AG09309 (cell line): Measurements from ENCODE around the gene ZNF438.

ENCODE experiments used
- DNase-seq: peaks from one replicate; pipeline ENCODE4 v3.0.0-alpha.2; 2010; ENCODE audit warnings: low read depth
- H3K4me3 ChIP-seq: 2 replicates; pipeline ENCODE4 v1.5.1; 2011; ENCODE audit warnings: mild to moderate bottlenecking, low read depth, low read length, moderate library complexity; ENCODE audit not compliant: control insufficient read depth
- TF ChIP-seq, protein P1 (sequence below): IDR thresholded peaks from 2 replicates; pipeline ENCODE4 v1.5.1; 2011; ENCODE audit warnings: mild to moderate bottlenecking, low read depth, low read length, inconsistent platforms; ENCODE audit not compliant: insufficient read depth, control insufficient read depth; ENCODE audit errors: missing control alignments

Gene ZNF438

DNA sequence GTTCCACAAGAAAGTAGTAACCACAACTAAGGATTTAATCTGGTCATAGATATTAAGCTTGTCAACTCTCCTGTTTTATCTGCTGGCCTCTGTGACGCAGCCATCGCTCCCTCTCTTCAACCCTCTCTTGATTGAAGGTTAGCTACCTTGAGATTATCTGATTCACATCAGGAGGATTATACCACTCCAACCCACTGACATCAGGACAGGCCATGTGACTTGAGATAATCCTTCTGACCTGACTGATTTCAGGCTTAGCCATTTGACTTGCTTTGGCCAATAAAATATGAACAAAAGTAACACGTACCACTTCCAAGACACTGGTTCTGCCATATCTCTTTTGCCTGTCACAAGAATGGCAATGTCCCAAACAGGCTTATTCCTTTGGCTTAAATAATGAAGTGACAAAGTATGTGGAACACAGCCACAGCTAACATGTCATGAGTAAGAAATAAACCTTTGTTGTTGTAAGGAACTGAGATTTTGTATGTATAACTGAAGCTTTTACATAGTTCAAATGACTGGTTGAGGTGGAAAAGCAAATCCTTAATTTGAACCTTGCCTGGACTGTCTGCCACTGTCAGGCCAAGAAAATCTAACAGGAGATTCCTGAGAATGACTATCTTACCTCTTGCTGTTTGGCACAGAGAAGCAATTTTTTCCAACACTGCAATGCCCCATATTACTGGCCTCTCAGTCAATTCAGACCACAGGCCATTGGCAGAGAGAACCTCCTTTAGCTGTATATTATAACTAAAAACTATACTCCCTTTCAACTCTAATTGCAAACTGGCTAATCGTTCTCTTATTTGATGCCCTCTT lies 13.9 kb downstream of the ZNF438 start:
- TF ChIP-seq, protein P1, sequence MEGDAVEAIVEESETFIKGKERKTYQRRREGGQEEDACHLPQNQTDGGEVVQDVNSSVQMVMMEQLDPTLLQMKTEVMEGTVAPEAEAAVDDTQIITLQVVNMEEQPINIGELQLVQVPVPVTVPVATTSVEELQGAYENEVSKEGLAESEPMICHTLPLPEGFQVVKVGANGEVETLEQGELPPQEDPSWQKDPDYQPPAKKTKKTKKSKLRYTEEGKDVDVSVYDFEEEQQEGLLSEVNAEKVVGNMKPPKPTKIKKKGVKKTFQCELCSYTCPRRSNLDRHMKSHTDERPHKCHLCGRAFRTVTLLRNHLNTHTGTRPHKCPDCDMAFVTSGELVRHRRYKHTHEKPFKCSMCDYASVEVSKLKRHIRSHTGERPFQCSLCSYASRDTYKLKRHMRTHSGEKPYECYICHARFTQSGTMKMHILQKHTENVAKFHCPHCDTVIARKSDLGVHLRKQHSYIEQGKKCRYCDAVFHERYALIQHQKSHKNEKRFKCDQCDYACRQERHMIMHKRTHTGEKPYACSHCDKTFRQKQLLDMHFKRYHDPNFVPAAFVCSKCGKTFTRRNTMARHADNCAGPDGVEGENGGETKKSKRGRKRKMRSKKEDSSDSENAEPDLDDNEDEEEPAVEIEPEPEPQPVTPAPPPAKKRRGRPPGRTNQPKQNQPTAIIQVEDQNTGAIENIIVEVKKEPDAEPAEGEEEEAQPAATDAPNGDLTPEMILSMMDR: no peak
- no peak overlapping the region for H3K4me3 ChIP-seq
- no peak for DNase-seq

DNA sequence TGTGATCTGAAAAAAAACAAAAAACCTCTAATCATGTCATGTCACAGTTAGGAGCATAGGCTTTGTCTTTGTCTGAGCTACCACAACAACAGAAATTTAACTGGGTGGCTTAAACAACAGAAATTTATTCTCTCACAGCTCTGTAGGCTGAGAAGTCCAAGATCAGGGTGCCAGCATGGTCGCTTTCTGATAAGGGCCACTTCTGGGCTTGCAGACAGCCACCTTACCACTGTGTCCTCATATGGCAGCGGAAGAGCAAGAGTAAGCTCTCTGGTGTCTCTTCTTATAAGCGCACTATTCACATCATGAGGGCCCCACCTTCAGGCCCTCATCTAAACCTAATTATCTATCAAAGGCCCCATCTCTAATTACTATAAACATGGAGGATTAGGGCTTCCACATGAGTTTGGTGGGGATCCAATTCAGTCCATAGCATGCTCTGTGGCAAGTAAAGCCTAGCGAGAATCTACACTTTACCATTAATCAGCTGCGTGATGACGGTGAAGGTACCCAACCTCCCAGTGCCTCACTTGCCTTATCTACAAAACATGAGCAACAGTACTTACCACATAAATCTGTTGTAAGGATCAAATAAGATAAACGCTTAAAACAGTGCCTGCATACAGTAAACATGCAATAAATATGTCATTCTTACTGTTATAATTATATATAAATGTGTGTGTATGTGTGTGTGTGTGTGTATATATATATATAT lies 17.3 kb downstream of the ZNF438 start:
- DNase-seq: no peak
- no peak overlapping the region for H3K4me3 ChIP-seq
- TF ChIP-seq, protein P1: no peak

DNA sequence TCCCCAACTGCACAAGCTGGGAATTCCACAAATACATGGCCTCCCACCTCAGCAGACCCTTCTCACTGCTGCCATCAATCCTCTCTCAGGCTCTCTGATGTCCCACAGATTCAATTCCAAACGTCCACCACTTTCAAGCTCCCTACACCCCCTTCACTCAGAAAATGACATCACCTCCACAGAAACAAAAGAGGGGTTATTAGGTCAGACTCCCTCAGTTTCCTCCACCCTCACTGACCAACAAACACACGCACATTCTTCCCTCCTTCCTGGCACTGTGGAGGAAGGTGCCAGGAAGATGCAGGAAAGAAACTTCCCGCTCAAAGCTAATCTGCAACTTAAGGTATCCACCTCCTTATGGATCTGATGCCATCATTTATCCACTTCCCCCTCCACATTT lies 18.3 kb downstream of the ZNF438 start:
- no peak overlapping the region for H3K4me3 ChIP-seq
- TF ChIP-seq, protein P1: no peak
- DNase-seq: no peak

DNA sequence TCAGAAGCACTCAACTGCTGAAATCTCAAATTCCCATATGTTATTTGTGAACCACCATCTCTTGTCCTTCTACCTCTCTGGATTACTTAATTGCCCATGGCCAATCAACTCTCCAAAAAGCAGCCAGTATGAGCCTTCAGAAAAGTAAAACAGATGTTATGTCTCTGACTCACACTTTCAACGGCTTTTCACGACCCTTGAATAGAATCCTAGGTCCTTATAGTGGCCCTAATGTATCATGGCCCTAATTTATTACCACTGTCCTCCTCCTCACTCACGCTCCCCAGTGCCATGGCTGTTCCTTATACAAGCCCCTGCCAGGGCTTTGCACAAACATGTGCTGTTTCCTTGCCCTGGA lies 20.0 kb downstream of the ZNF438 start:
- no peak for DNase-seq
- TF ChIP-seq, protein P1: no peak
- H3K4me3 ChIP-seq: no peak overlapping the region

DNA sequence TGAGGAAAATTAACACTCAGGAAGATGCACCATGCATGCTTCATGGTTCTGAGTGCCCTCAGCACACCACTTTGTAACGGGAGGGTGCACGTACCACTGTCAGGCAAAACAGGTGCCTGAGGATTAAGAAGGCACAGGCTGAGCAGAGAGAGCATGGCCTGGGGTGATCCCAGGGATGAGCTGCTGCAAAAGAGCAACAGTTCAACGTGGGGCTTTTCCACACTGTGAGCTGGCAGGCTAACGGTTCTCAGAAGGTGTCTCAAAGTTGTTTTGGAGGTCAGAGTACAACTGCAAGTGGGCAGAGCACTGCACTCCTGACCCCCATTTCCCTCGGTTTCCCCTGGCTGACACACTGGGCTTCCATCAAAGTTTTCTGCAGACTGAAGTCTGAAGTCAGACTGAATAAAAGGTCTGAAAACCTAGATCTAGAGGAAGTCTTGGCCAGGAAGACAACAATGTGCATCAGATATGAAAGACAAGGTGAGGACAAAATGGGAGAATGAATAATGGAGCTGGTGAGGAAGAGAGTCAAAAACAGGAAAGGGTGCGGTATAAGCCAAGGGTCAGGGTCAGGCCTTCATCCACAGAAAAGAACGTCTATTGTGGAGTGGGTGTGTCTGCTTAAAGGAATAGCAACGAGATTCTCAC lies 20.5 kb downstream of the ZNF438 start:
- no peak overlapping the region for H3K4me3 ChIP-seq
- DNase-seq: no peak
- TF ChIP-seq, protein P1: no peak

DNA sequence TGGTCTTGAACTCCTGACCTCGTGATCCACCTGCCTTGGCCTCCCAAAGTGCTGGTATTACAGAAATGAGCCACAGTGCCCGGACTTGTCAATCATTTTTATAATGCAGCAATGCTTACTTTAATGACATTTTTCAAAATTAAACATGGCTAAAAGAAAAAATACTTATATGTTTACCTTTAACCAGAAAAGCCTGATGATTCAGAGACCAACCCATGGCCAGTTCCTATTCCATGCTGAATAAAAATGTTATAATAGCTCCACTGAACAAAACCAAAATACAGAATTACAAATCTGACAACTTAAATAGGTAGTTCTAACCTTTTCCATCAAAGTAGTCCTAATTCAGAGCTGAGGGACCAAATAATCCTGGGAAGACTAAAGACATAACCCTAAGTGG lies 21.6 kb downstream of the ZNF438 start:
- TF ChIP-seq, protein P1: no peak
- no peak for DNase-seq
- H3K4me3 ChIP-seq: no peak overlapping the region
